Kidney (tissue), 14 donors: ENCODE measurements around the gene ZNF148. TPM values are rescaled to one million over a fixed set of nuclear protein-coding genes. Genes with fewer than 3 reads are reported as not detected.

Experiments used
- DNase-seq, 5 donors: peaks; one replicate each; pipeline ENCODE4 v3.0.0-alpha.2; 2013 to 2020
- FAIRE-seq: peaks from 2 replicates; lab custom pipeline; 2012; peaks lifted over from hg19 to GRCh38; lab: Jason Lieb, UNC
- H3K27ac ChIP-seq, 2 donors: one replicate each; pipeline ENCODE4 v1.7.0; 2013; ENCODE audit warnings: low read depth in 2 of 2, low read length in 2 of 2, inconsistent platforms in 1 of 2
- H3K27me3 ChIP-seq: one replicate; pipeline ENCODE4 v1.7.1; 2013; ENCODE audit warnings: low read length, inconsistent platforms; ENCODE audit not compliant: control insufficient read depth, insufficient read depth
- H3K36me3 ChIP-seq, 3 donors: one replicate each; pipeline versions ENCODE4 v1.7.0 to v1.7.1; 2013; ENCODE audit warnings: low read length in 3 of 3, control low read depth in 1 of 3, inconsistent platforms in 1 of 3; ENCODE audit not compliant: insufficient read depth in 3 of 3, control insufficient read depth in 2 of 3
- H3K4me1 ChIP-seq, 3 donors: one replicate each; pipeline versions ENCODE4 v1.7.0 to v1.7.1; 2013; ENCODE audit warnings: low read length in 3 of 3, inconsistent platforms in 1 of 3, low read depth in 1 of 3; ENCODE audit not compliant: control insufficient read depth in 2 of 3, insufficient read depth in 2 of 3
- H3K4me3 ChIP-seq, 3 donors: one replicate each; pipeline versions ENCODE4 v1.7.0 to v1.8.1; 2013; ENCODE audit warnings: low read length in 3 of 3, control low read depth in 1 of 3, inconsistent platforms in 1 of 3
- H3K9ac ChIP-seq, 3 donors: one replicate each; pipeline versions ENCODE4 v1.7.0 to v1.7.1; 2013; ENCODE audit warnings: low read length in 3 of 3, control low read depth in 1 of 3, inconsistent platforms in 1 of 3
- H3K9me3 ChIP-seq, 3 donors: one replicate each; pipeline versions ENCODE4 v1.7.0 to v1.7.1; 2013; ENCODE audit warnings: low read length in 3 of 3, control low read depth in 1 of 3, inconsistent platforms in 1 of 3; ENCODE audit not compliant: control insufficient read depth in 2 of 3, insufficient read depth in 1 of 3
- CTCF ChIP-seq: IDR thresholded peaks from 3 replicates; pipeline ENCODE4 v1.5.1; 2012; ENCODE audit warnings: mild to moderate bottlenecking, moderate library complexity, borderline replicate concordance; ENCODE audit not compliant: insufficient read depth; ENCODE audit errors: extremely low read depth
- intact Hi-C: fragments of 100-400 bp; cut with DNase I; formaldehyde crosslinking; loops from one replicate; pipeline ENCODE4 v1.11.1; 2022
- polyA plus RNA-seq: library from polyadenylated mRNA; stranded (reverse); fragments of 350-450 nt; fragmentation: Illumina TruSeq; extraction: RNeasy Lipid Tissue Mini Kit (QIAGEN cat#74804); gene quantifications from one replicate; pipeline ENCODE4 v1.2.3, GENCODE V29; 2014; ENCODE audit warnings: low read depth, low replicate concordance; ENCODE audit not compliant: insufficient read depth
- total RNA-seq: library from RNA; stranded (reverse); fragmentation: NEBNext Ultra II Directional; extraction: Animal tissue kit (Norgen Biotek cat#: 25700); gene quantifications from one replicate; pipeline ENCODE4 v1.2.1, GENCODE V29; 2021
- donor health status: control.
- donor health status: control.
- donor health status: control.
- donor health status: control.
- donor health status: control.
- donor health status: DM: yes; HTN: yes; CAD: no.
- donor health status: Normal renal cell carcinoma (clear cell type).

Gene ZNF148
- total and polyA plus RNA-seq, 2 donors from 2014 or later = 5.4 to 74.4 TPM

GRCh38 chr3:125185805-125186204 lies 189.3 kb downstream of the ZNF148 start:
- H3K27ac ChIP-seq = no peak overlapping the region
- no peak overlapping the region for H3K4me3 ChIP-seq
- DNase-seq = no peak
- FAIRE-seq = no peak
- H3K4me1 ChIP-seq = peaks cover 0 to 5% (median 0%) of the 10 kb centered on the region in 3 donors
- no peaks in the 10 kb centered on the region for H3K9me3 ChIP-seq
- intact Hi-C loops = no loop called here
- no peaks in the 10 kb centered on the region for H3K36me3 ChIP-seq
- TF ChIP-seq CTCF = no peak
- H3K9ac ChIP-seq = no peak overlapping the region
- H3K27me3 ChIP-seq = no peaks in the 10 kb centered on the region

- intact Hi-C loops = no loop called here
- Histone ChIP-seq H3K9me3 (no peaks in the 10 kb centered on the region), H3K36me3 (no peaks in the 10 kb centered on the region), H3K27ac (no peak overlapping the region), H3K27me3 (no peaks in the 10 kb centered on the region), H3K4me1 (no peaks in the 10 kb centered on the region), H3K9ac (no peak overlapping the region), H3K4me3 (no peak overlapping the region)
- FAIRE-seq = no peak
- no peak for DNase-seq
- TF ChIP-seq CTCF = no peak
These were observed 195.3 kb downstream of the ZNF148 start for GRCh38 chr3:125179884-125180240.

- Histone ChIP-seq H3K9me3 (peaks cover 0 to under 1% (median 0%) of the 10 kb centered on the region in 3 donors), H3K27ac (no peak overlapping the region), H3K4me1 (no peaks in the 10 kb centered on the region), H3K27me3 (no peaks in the 10 kb centered on the region), H3K36me3 (no peaks in the 10 kb centered on the region), H3K9ac (no peak overlapping the region), H3K4me3 (no peak overlapping the region)
- no peak for FAIRE-seq
- no peak for DNase-seq
- TF ChIP-seq CTCF = no peak
- intact Hi-C loops = no loop called here
These were observed 195.8 kb downstream of the ZNF148 start for GRCh38 chr3:125179143-125179883.
